Bronchial epithelial cell (primary cell): ENCODE measurements around the gene SLC12A4. TPM values are rescaled to one million over a fixed set of nuclear protein-coding genes. Genes with fewer than 3 reads are reported as not detected.
"Not testable (repeated sequence)": the region's sequence is repeated elsewhere in the genome, so short reads cannot be mapped to it uniquely, and the experiment has no call there.

Experiments
- DNase-seq: peaks from one replicate; pipeline ENCODE4 v3.0.0-alpha.2; 2010; ENCODE audit warnings: low read depth
- FAIRE-seq: peaks from 2 replicates; lab custom pipeline; 2011; peaks lifted over from hg19 to GRCh38; lab: Jason Lieb, UNC
- H3K27me3 ChIP-seq: 2 replicates; pipeline ENCODE4 v1.5.1; 2011; ENCODE audit warnings: low read length; ENCODE audit not compliant: control insufficient read depth, insufficient read depth
- H3K36me3 ChIP-seq: 2 replicates; pipeline ENCODE4 v1.5.1; 2011; ENCODE audit warnings: low read length; ENCODE audit not compliant: control insufficient read depth, insufficient read depth
- H3K4me3 ChIP-seq: 2 replicates; pipeline ENCODE4 v1.5.1; 2011; ENCODE audit warnings: mild to moderate bottlenecking, low read depth, low read length, control low read depth
- total RNA-seq: library from RNA; depleted of rRNA; stranded (reverse); fragments of >200 nt; gene quantifications from 2 replicates; pipeline ENCODE4 v1.2.1, GENCODE V29; 2014
- TF ChIP-seq, protein P1 (sequence below): IDR thresholded peaks from 2 replicates; pipeline ENCODE4 v1.5.1; 2011; ENCODE audit warnings: mild to moderate bottlenecking, moderate library complexity, low read length, control low read depth, inconsistent platforms; ENCODE audit not compliant: insufficient read depth, severe bottlenecking

Gene SLC12A4
- total RNA-seq, 1 donor from 2014 or later: 20.5 TPM

GRCh38 chr16:68005211-68005610, 36.8 kb upstream of the SLC12A4 start:
- no peak for DNase-seq
- no peak for FAIRE-seq
- Histone ChIP-seq H3K4me3 (no peak overlapping the region), H3K36me3 (no peaks in the 10 kb centered on the region), H3K27me3 (no peaks in the 10 kb centered on the region)
- TF ChIP-seq, protein P1, sequence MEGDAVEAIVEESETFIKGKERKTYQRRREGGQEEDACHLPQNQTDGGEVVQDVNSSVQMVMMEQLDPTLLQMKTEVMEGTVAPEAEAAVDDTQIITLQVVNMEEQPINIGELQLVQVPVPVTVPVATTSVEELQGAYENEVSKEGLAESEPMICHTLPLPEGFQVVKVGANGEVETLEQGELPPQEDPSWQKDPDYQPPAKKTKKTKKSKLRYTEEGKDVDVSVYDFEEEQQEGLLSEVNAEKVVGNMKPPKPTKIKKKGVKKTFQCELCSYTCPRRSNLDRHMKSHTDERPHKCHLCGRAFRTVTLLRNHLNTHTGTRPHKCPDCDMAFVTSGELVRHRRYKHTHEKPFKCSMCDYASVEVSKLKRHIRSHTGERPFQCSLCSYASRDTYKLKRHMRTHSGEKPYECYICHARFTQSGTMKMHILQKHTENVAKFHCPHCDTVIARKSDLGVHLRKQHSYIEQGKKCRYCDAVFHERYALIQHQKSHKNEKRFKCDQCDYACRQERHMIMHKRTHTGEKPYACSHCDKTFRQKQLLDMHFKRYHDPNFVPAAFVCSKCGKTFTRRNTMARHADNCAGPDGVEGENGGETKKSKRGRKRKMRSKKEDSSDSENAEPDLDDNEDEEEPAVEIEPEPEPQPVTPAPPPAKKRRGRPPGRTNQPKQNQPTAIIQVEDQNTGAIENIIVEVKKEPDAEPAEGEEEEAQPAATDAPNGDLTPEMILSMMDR: no peak

GRCh38 chr16:68003031-68003430, 34.6 kb upstream of the SLC12A4 start:
- no peak for DNase-seq
- no peak for FAIRE-seq
- no peaks in the 10 kb centered on the region for H3K36me3 ChIP-seq

DNA sequence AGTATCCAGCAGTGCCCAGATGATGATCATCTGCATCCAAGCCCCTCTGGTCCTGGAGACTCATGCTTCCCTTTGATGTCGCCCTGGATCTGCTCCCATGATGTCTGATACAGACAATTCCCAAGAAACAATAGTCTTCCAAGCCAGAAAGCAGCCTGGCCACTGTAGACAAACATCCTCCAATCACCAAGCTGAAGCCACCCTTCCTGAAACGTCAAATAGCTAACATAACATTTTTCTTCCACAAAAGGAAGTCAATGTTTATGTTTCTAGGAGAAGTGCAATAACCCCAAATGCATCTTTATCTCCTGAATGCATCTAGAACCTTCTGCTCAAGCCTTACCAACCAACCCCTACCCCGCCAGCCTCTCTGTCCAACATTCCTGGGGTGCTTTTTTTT, 32.0 kb upstream of the SLC12A4 start:
- FAIRE-seq (no peak), DNase-seq (no peak)
- H3K36me3 ChIP-seq: no peaks in the 10 kb centered on the region

More at GRCh38 chr16:68003031-68003430, 34.6 kb upstream of the SLC12A4 start:
- no peaks in the 10 kb centered on the region for H3K27me3 ChIP-seq
- H3K4me3 ChIP-seq: no peak overlapping the region
- TF ChIP-seq, protein P1: no peak

GRCh38 chr16:67999985-68000384, 31.5 kb upstream of the SLC12A4 start:
- FAIRE-seq (no peak), DNase-seq (no peak)
- Histone ChIP-seq H3K36me3 (no peaks in the 10 kb centered on the region), H3K27me3 (no peaks in the 10 kb centered on the region), H3K4me3 (no peak overlapping the region)
- TF ChIP-seq, protein P1: no peak

More for the DNA sequence above, 32.0 kb upstream of the SLC12A4 start:
- Histone ChIP-seq H3K27me3 (no peaks in the 10 kb centered on the region), H3K4me3 (no peak overlapping the region)
- TF ChIP-seq, protein P1: no peak

DNA sequence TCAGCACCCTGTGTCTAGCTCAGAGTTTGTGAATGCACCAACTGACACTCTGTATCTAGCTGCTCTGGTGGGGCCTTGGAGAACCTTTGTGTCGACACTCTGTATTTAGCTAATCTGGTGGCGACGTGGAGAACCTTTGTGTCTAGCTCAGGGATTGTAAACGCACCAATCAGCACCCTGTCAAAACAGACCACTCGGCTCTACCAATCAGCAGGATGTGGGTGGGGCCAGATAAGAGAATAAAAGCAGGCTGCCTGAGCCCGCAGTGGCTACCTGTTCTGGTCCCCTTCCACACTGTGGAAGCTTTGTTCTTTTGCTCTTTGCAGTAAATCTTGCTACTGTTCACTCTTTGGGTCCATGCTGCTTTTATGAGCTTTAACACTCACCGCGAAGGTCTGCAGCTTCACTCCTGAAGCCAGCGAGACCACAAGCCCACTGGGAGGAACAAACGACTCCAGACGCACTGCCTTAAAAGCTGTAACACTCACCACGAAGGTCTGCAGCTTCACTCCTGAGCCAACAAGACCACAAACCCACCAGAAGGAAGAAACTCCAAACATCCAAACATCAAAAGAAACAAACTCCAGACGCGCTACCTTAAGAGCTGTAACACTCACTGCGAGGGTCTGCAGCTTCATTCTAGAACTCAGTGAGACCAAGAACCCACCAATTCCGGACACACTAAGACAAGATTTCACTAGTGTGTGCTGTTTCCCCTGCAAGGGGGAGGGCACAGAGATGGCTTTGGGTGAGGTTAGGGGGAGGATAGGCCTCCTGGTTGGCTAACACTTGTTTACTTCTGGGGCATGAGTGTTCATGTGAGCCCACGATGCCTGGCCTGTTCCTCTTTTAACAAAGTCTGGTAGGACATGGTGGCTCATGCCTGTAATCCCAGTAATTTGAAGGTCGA, 30.6 kb upstream of the SLC12A4 start, which contains the start of gene DPEP2:
DPEP2 (minus strand) TSS at position 706 of the 910 bp plus-strand sequence. CDS start 6,272 bp downstream, outside the sequence.
- DNase-seq, H3K36me3 ChIP-seq, H3K27me3 ChIP-seq, H3K4me3 ChIP-seq, FAIRE-seq: not testable (repeated sequence)

- DNase-seq, H3K36me3 ChIP-seq, FAIRE-seq, H3K27me3 ChIP-seq, H3K4me3 ChIP-seq: not testable (repeated sequence)
These were observed 29.9 kb upstream of the SLC12A4 start for GRCh38 chr16:67998231-67998778.
